Right atrium auricular region (tissue), 2 donors: Measurements from ENCODE around the gene DUSP19. TPM values are rescaled to one million over a fixed set of nuclear protein-coding genes. Genes with fewer than 3 reads are reported as not detected.
A peak's percentile ranks its signal among the peaks of the same experiment; 100 is the strongest.

Experiments used
- DNase-seq: peaks from one replicate; pipeline ENCODE4 v3.0.0-alpha.2; 2019; ENCODE audit warnings: low spot score
- H3K27ac ChIP-seq, 2 donors: fragments of 200-600 bp; sonication (generic); 1 replicate in 1 of 2; 2 replicates in 1 of 2; pipeline ENCODE4 v1.5.1; 2016 to 2019
- H3K27me3 ChIP-seq, 2 donors: fragments of 200-600 bp; sonication (generic); one replicate each; pipeline versions ENCODE4 v1.5.1 to v1.6.0; 2017 to 2019
- H3K36me3 ChIP-seq: fragments of 200-600 bp; sonication (generic); one replicate; pipeline ENCODE4 v1.5.1; 2016
- H3K4me1 ChIP-seq, 2 donors: fragments of 200-600 bp; sonication (generic); one replicate each; pipeline versions ENCODE4 v1.5.1 to v1.6.0; 2017 to 2019
- H3K4me3 ChIP-seq, 2 donors: fragments of 200-600 bp; sonication (generic); 1 replicate in 1 of 2; 2 replicates in 1 of 2; pipeline ENCODE4 v1.5.1; 2017 to 2019; ENCODE audit warnings: mild to moderate bottlenecking in 1 of 2, moderate library complexity in 1 of 2
- H3K9me3 ChIP-seq, 2 donors: fragments of 200-600 bp; sonication (generic); one replicate each; pipeline ENCODE4 v1.5.1; 2019
- total RNA-seq, 2 donors: library from RNA; depleted of rRNA; stranded (reverse); fragments of >200 nt; gene quantifications; one replicate each; pipeline ENCODE4 v1.1.0, GENCODE V29; 2016
- TF ChIP-seq, protein P1 (sequence below), 2 donors: fragments of 200-600 bp; sonication (generic); IDR thresholded peaks; one replicate each; pipeline ENCODE4 v1.5.1; 2019; ENCODE audit warnings: antibody characterized with exemption in 2 of 2

The DUSP19 gene, protein sequence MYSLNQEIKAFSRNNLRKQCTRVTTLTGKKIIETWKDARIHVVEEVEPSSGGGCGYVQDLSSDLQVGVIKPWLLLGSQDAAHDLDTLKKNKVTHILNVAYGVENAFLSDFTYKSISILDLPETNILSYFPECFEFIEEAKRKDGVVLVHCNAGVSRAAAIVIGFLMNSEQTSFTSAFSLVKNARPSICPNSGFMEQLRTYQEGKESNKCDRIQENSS
- 10 to 100 TPM in 1 of 2 donors, 1 to 10 TPM in 1; 5.5 to 15.3 TPM for total RNA-seq

DNA sequence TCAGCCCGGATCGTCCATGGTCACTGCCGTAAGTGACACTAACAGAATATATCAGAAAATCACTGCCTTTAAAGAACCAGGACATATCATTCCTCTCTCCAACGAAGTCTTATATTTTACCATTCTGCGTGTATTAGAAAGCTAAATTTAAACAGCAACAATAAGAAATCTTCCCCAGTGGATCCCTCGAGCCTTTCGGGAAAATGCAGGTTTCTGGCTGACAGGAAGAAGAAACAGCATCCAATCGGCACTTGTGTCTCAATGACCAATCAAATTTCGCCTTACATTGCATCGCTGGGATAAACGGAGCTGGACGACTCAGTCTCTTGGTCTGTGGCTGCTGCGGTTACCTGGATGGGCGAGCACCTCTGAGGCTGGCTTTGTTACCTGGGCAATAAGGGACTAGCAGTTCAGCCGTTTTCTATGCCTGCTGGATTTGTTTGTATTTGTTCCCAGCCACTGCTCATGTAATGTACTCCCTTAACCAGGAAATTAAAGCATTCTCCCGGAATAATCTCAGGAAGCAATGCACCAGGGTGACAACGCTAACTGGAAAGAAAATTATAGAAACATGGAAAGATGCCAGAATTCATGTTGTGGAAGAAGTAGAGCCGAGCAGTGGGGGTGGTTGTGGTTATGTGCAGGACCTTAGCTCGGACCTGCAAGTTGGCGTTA is at the start of gene DUSP19:
Gene DUSP19 (plus strand): TSS at position 284 of the 675 bp plus-strand sequence. CDS start 187 bp downstream, at position 471.
- peak; percentile 94 for DNase-seq
- H3K4me1 ChIP-seq: peaks cover 0 to 10% of the 10 kb centered on the region in 2 donors
- no peaks in the 10 kb centered on the region for H3K36me3 ChIP-seq
- peak within 1 kb of the TSS; percentile 61 to 66 for H3K4me3 ChIP-seq
- no peaks in the 10 kb centered on the region for H3K9me3 ChIP-seq
- peak within 1 kb of the TSS; percentile 85 to 90 for H3K27ac ChIP-seq
- no peaks in the 10 kb centered on the region for H3K27me3 ChIP-seq
- TF ChIP-seq, protein P1, sequence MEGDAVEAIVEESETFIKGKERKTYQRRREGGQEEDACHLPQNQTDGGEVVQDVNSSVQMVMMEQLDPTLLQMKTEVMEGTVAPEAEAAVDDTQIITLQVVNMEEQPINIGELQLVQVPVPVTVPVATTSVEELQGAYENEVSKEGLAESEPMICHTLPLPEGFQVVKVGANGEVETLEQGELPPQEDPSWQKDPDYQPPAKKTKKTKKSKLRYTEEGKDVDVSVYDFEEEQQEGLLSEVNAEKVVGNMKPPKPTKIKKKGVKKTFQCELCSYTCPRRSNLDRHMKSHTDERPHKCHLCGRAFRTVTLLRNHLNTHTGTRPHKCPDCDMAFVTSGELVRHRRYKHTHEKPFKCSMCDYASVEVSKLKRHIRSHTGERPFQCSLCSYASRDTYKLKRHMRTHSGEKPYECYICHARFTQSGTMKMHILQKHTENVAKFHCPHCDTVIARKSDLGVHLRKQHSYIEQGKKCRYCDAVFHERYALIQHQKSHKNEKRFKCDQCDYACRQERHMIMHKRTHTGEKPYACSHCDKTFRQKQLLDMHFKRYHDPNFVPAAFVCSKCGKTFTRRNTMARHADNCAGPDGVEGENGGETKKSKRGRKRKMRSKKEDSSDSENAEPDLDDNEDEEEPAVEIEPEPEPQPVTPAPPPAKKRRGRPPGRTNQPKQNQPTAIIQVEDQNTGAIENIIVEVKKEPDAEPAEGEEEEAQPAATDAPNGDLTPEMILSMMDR (IDR thresholded peaks at IDR 0.05): no peak

DNA sequence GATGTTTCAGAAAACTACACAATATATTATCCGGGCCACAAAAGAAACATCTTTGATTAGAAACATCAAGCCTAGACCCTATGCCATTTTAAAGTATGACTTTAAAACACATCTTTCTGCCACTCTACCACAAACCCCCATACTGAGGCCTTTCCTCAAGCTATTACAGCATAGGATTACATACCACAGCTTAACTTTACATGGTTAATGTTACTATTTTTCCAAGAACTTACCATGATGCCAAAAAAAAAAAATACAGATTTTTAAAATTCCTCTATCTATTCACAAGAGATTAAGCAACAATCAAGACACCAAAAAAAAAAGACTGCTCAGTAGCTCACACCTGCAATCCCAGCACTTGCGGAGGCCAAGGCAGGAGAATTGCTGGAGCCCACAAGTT is 49.3 kb upstream of the DUSP19 start:
- TF ChIP-seq, protein P1 (IDR thresholded peaks at IDR 0.05): no peak
- Histone ChIP-seq H3K9me3 (no peaks in the 10 kb centered on the region), H3K27me3 (no peaks in the 10 kb centered on the region), H3K36me3 (no peaks in the 10 kb centered on the region), H3K4me3 (no peak overlapping the region), H3K27ac (no peak overlapping the region), H3K4me1 (peaks cover 0 to 82% of the 10 kb centered on the region in 2 donors)
- DNase-seq: no peak

DNA sequence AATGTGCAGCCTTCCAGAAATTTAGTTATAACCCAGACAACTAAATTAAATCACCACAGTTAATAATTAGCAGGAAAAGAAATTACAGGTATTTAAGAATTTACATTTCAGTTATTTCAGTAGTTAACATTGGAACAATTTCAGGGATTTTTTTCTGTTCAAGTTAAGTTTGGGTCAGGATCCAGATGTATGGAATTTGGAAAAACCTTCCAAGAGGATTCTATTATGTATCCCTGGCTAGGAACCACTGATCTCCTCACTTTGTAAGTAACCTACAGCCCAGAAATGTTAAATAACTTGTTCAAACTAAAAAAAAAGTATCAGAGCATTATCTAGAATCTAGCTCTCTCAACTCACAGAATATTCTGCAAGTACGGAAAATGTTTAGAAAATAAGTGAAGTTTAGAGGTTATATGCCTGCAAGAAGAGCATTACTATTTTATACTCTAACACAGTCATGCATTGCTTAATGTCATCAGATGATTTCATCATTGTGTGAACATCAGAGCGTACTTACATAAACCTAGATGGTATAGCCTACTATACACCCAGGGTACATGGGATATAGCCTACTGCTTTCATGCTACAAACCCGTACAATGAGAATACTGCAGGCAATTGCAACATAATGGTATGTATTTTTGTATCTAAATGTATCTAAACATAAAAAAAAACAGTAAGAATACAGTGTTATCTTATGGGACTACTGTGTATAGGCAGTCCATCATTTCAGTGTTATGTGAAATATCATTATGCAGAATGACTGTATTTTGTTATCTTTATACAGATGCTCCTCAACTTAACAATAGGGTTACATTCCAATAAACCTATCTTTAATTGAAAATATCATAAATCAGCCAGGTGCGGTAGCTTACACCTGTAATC is 46.4 kb upstream of the DUSP19 start:
- DNase-seq: no peak
- Histone ChIP-seq H3K9me3 (no peaks in the 10 kb centered on the region), H3K27ac (peak overlapping the region in 1 of 2 donors; percentile 63), H3K4me3 (no peak overlapping the region), H3K36me3 (no peaks in the 10 kb centered on the region), H3K27me3 (no peaks in the 10 kb centered on the region), H3K4me1 (peaks cover 0 to 84% of the 10 kb centered on the region in 2 donors)
- TF ChIP-seq, protein P1 (IDR thresholded peaks at IDR 0.05): no peak

DNA sequence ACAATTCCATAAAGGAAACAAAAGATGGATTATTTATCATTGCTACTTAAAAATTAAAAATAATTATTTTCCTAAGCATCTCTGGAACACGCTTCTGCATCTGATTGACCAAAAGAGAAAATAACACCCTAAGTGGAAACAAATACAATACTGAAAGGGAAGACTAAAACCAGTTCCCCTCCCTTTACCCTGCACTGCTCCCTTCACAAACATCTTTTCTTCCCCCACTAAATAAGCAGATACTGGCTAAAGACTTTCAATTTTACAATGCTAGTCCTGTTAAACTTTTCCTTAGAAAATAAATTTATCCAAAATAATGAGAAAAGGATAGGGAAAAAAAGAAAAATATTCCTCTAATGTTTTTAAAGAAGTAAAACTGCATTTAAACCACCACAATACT is 44.6 kb upstream of the DUSP19 start:
- Histone ChIP-seq H3K4me1 (peaks cover 0 to 77% of the 10 kb centered on the region in 2 donors), H3K4me3 (no peak overlapping the region), H3K27me3 (no peaks in the 10 kb centered on the region)

DNA sequence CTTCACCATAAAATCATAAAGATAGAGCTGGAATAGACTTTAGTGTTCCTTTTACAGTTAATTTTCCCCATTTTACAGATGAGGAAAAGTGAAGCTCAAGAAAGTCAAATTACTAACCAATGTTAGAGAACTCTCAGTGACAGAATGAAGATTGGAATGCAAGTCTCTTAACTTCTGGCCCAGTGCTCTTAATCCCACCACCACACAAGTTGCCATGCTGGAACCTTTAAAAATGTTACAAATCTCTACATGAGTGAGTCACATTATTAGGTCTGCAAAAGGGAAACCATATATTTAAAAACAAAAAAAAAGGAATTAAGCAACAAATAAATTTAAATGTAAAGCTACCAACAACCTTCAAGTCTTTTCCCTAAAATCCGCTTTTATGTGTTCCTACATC is 43.7 kb upstream of the DUSP19 start:
- H3K9me3 ChIP-seq: no peaks in the 10 kb centered on the region
- H3K27me3 ChIP-seq: no peaks in the 10 kb centered on the region
- TF ChIP-seq, protein P1 (IDR thresholded peaks at IDR 0.05): no peak
- H3K36me3 ChIP-seq: no peaks in the 10 kb centered on the region
- peaks cover 0 to 68% of the 10 kb centered on the region in 2 donors for H3K4me1 ChIP-seq
- DNase-seq: no peak
- H3K27ac ChIP-seq: no peak overlapping the region
- H3K4me3 ChIP-seq: no peak overlapping the region

More for the DNA sequence above, 44.6 kb upstream of the DUSP19 start:
- TF ChIP-seq, protein P1 (IDR thresholded peaks at IDR 0.05): no peak
- Histone ChIP-seq H3K36me3 (no peaks in the 10 kb centered on the region), H3K9me3 (no peaks in the 10 kb centered on the region), H3K27ac (no peak overlapping the region)
- no peak for DNase-seq
